K562 (cell line): ENCODE data around the gene ROBO1. TPM values are rescaled to one million over a fixed set of nuclear protein-coding genes. Genes with fewer than 3 reads are reported as not detected.

Experiments used
- ATAC-seq: fragments of 200-7000 bp; cut with Tn5 transposase; 3 replicates; pipeline ENCODE4 v1.9.1; 2020; ENCODE audit warnings: moderate library complexity
- BruUV-seq: library from RNA; stranded (reverse); fragments of 400-500 nt; replicated peaks from 2 replicates; lab custom pipeline; 2021; lab: Mats Ljungman, UMichigan
- CTCF ChIA-PET: fragments of 300-600 bp; formaldehyde crosslinking; extraction: SDS; loops from one replicate; lab custom pipeline; 2021; ENCODE audit warnings: low intra/inter-chr PET ratio; lab: Yijun Ruan, JAX
- POLR2A ChIA-PET: fragments of 300-600, 350-650 bp; sonication (Branson Sonifier 250); formaldehyde crosslinking; extraction: SDS; loops from one replicate; lab custom pipeline; 2021; ENCODE audit warnings: antibody characterized with exemption, inconsistent platforms; lab: Yijun Ruan, JAX
- DNase-seq, 4 experiments: peaks; one replicate each; pipeline versions ENCODE4 v3.0.0 to v3.0.0-alpha.2; 2011 to 2018; ENCODE audit warnings: low spot score in 3 of 4, mixed read lengths in 3 of 4; ENCODE audit errors: extremely low read depth in 1 of 4
- FAIRE-seq: peaks from 2 replicates; lab custom pipeline; 2011; peaks lifted over from hg19 to GRCh38; lab: Jason Lieb, UNC
- H2AFZ ChIP-seq: 2 replicates; pipeline ENCODE4 v1.6.0; 2011; ENCODE audit warnings: low read depth, low read length, control low read depth, inconsistent platforms
- H3K27ac ChIP-seq: fragments of 200-600 bp; 3 replicates; pipeline ENCODE4 v1.8.0; 2011; ENCODE audit warnings: low read depth, mild to moderate bottlenecking, control low read depth, inconsistent platforms, low read length, moderate library complexity, mixed read lengths; ENCODE audit errors: extremely low read depth
- H3K27me3 ChIP-seq, 2 experiments: fragments of 300-600 bp in 1 of 2; 2 replicates in 1 of 2; 3 replicates in 1 of 2; pipeline versions ENCODE4 v1.6.0 to v1.8.0; 2011; ENCODE audit warnings: inconsistent platforms in 2 of 2, low read length in 2 of 2, mild to moderate bottlenecking in 1 of 2, mixed read lengths in 1 of 2, moderate library complexity in 1 of 2; ENCODE audit not compliant: control insufficient read depth in 2 of 2, insufficient read depth in 2 of 2
- H3K36me3 ChIP-seq: fragments of 300-600 bp; 3 replicates; pipeline ENCODE4 v1.8.0; 2011; ENCODE audit warnings: mild to moderate bottlenecking, low read length, inconsistent platforms; ENCODE audit not compliant: control insufficient read depth, insufficient read depth
- H3K4me1 ChIP-seq, 2 experiments: fragments of 200-600 bp in 1 of 2; replicated peaks in 1 of 2; 2 replicates in 1 of 2; 3 replicates in 1 of 2; pipeline versions ENCODE4 v1.5.1 to v1.8.0; 2011; ENCODE audit warnings: inconsistent platforms in 2 of 2, low read length in 2 of 2, mild to moderate bottlenecking in 1 of 2, mixed read lengths in 1 of 2, moderate library complexity in 1 of 2; ENCODE audit not compliant: control insufficient read depth in 2 of 2, insufficient read depth in 2 of 2
- H3K4me2 ChIP-seq: 2 replicates; pipeline ENCODE4 v1.6.1; 2011; ENCODE audit warnings: low read length, control low read depth, inconsistent platforms, mixed read lengths; ENCODE audit not compliant: insufficient read depth
- H3K4me3 ChIP-seq: fragments of 200-600 bp; sonication (generic), shearing (Covaris generic); 2 replicates; pipeline ENCODE4 v1.5.1; 2016; ENCODE audit warnings: control low read depth, inconsistent platforms
- H3K79me2 ChIP-seq: fragments of 200-600 bp; 3 replicates; pipeline ENCODE4 v1.8.0; 2011; ENCODE audit warnings: low read length, inconsistent platforms; ENCODE audit not compliant: control insufficient read depth, insufficient read depth
- H3K9ac ChIP-seq, 2 experiments: 2 replicates each; pipeline versions ENCODE4 v1.6.0 to v1.6.1; 2011; ENCODE audit warnings: low read depth in 2 of 2, low read length in 2 of 2, control low read depth in 1 of 2, inconsistent platforms in 1 of 2, mild to moderate bottlenecking in 1 of 2, mixed read lengths in 1 of 2; ENCODE audit not compliant: insufficient read depth in 1 of 2
- H3K9me1 ChIP-seq: one replicate; pipeline ENCODE4 v1.6.0; 2011; ENCODE audit warnings: inconsistent platforms, mild to moderate bottlenecking, low read length, moderate library complexity; ENCODE audit not compliant: control insufficient read depth, insufficient read depth
- H3K9me3 ChIP-seq: replicated peaks from 2 replicates; pipeline ENCODE4 v1.5.1; 2011; ENCODE audit warnings: low read depth, low read length, inconsistent platforms; ENCODE audit not compliant: control insufficient read depth, insufficient read depth
- H4K20me1 ChIP-seq: replicated peaks from 2 replicates; pipeline ENCODE4 v1.6.1; 2011; ENCODE audit warnings: low read length, inconsistent platforms, mixed read lengths; ENCODE audit not compliant: control insufficient read depth, insufficient read depth
- BACH1 ChIP-seq: fragments of 200-800 bp; sonication (Bioruptor generic); IDR thresholded peaks from 2 replicates; pipeline ENCODE4 v1.6.1; 2016; ENCODE audit warnings: missing genetic modification characterization, missing compliant biosample characterization
- FOXA3 ChIP-seq, 2 experiments: fragments of 450-650 bp in 1 of 2; sonication (generic) in 1 of 2; formaldehyde crosslinking; IDR thresholded peaks in 1 of 2; conservative IDR thresholded peaks in 1 of 2; 2 replicates each; pipeline versions ENCODE4 v1.4.0 to v1.8.0; 2020 to 2022; ENCODE audit warnings: mild to moderate bottlenecking in 2 of 2, missing genetic modification reagents in 1 of 2
- HCFC1 ChIP-seq: IDR thresholded peaks from 2 replicates; pipeline ENCODE4 v1.6.1; 2012; ENCODE audit warnings: low read depth, low read length, improper control_type of control experiment
- KLF1 ChIP-seq: fragments of 450-650 bp; IDR thresholded peaks from 2 replicates; pipeline ENCODE4 v1.6.1; 2016; ENCODE audit warnings: missing genetic modification characterization, missing compliant biosample characterization
- MAFG ChIP-seq: fragments of 450-650 bp; conservative IDR thresholded peaks from 2 replicates; pipeline ENCODE4 v1.6.1; 2016; ENCODE audit warnings: missing genetic modification characterization, missing compliant biosample characterization
- MAFK ChIP-seq: IDR thresholded peaks from 2 replicates; pipeline ENCODE4 v1.6.1; 2011; ENCODE audit warnings: low read length, improper control_type of control experiment
- PURB ChIP-seq: sonication (generic); formaldehyde crosslinking; IDR thresholded peaks from 2 replicates; pipeline ENCODE4 v1.9.0; 2021; ENCODE audit warnings: low read depth, mild to moderate bottlenecking, missing genetic modification reagents
- ZNF778 ChIP-seq: fragments of 450-650 bp; formaldehyde crosslinking; IDR thresholded peaks from 2 replicates; pipeline ENCODE4 v1.4.0; 2020; ENCODE audit warnings: mild to moderate bottlenecking, moderate library complexity
- WGBS: fragments of 100-300 bp; shearing (Covaris generic); methylation state at CpG from one replicate; pipeline ENCODE4 v1.1.6; 2016; ENCODE audit warnings: low coverage, mixed read lengths; ENCODE audit not compliant: insufficient coverage; ENCODE audit errors: missing lambda C conversion rate; 5-methylcytosine and 5-hydroxymethylcytosine counted together
- in situ Hi-C: fragments of 300-500 bp; cut with MboI; formaldehyde crosslinking; loops from 4 replicates; pipeline ENCODE4 v1.15.0; 2018; ENCODE audit warnings: inconsistent platforms, mixed read lengths
- intact Hi-C: fragments of 100-400 bp; cut with micrococcal nuclease; formaldehyde crosslinking; loops from 2 replicates; pipeline ENCODE4 v1.14.2; 2022
- polyA plus RNA-seq, 8 experiments: library from polyadenylated mRNA; depleted of rRNA in 4 of 8; stranded (reverse) in 5 of 8; unstranded in 3 of 8; fragments of >200 nt; fragmentation: Nextera tagmentation in 2 of 8; fragmentation: Illumina TruSeq in 1 of 8; extraction: Ambion mirVana in 2 of 8; extraction: Trizol in 1 of 8; gene quantifications; 2 replicates each; pipeline versions ENCODE4 v1.2.1 to v1.2.3, GENCODE V29; 2011 to 2014; ENCODE audit warnings: inconsistent platforms in 1 of 8, missing spikeins in 1 of 8
- total RNA-seq, 7 experiments: library from RNA; depleted of rRNA in 6 of 7; stranded (reverse); fragments of >200 nt in 6 of 7; fragmentation: Illumina TruSeq in 2 of 7; extraction: Trizol in 2 of 7; gene quantifications; 2 replicates each; pipeline versions ENCODE4 v1.2.1 to v1.2.3, GENCODE V29; 2011 to 2021; ENCODE audit warnings: low replicate concordance in 1 of 7
- TF ChIP-seq, protein P1 (sequence below): IDR thresholded peaks from 2 replicates; pipeline ENCODE4 v1.6.1; 2014; ENCODE audit warnings: antibody characterized with exemption
- TF ChIP-seq, protein P2 (sequence below): fragments of 450-650 bp; formaldehyde crosslinking; IDR thresholded peaks from 2 replicates; pipeline ENCODE4 v1.4.0; 2020; ENCODE audit warnings: mild to moderate bottlenecking, moderate library complexity
- TF ChIP-seq, protein P3 (sequence below): sonication (generic); formaldehyde crosslinking; IDR thresholded peaks from 2 replicates; pipeline ENCODE4 v1.9.0; 2022; ENCODE audit warnings: mild to moderate bottlenecking, missing genetic modification reagents
- TF ChIP-seq, protein P4 (sequence below), 2 experiments: IDR thresholded peaks; 2 replicates each; pipeline ENCODE4 v1.6.1; 2011; ENCODE audit warnings: borderline replicate concordance in 1 of 2, control low read depth in 1 of 2, low read depth in 1 of 2, low read length in 1 of 2, mild to moderate bottlenecking in 1 of 2, mixed read lengths in 1 of 2, moderate library complexity in 1 of 2; ENCODE audit not compliant: insufficient read depth in 1 of 2, insufficient read length in 1 of 2, poor library complexity in 1 of 2, severe bottlenecking in 1 of 2; ENCODE audit errors: extremely low read depth in 1 of 2

ROBO1 gene
- total and polyA plus RNA-seq, 9 of the 15 experiments (the other 6 are each of a cell fraction or from before 2014, with no cell fraction given): 0.01 to 0.53 (median 0.17) TPM; not detected in 5

DNA sequence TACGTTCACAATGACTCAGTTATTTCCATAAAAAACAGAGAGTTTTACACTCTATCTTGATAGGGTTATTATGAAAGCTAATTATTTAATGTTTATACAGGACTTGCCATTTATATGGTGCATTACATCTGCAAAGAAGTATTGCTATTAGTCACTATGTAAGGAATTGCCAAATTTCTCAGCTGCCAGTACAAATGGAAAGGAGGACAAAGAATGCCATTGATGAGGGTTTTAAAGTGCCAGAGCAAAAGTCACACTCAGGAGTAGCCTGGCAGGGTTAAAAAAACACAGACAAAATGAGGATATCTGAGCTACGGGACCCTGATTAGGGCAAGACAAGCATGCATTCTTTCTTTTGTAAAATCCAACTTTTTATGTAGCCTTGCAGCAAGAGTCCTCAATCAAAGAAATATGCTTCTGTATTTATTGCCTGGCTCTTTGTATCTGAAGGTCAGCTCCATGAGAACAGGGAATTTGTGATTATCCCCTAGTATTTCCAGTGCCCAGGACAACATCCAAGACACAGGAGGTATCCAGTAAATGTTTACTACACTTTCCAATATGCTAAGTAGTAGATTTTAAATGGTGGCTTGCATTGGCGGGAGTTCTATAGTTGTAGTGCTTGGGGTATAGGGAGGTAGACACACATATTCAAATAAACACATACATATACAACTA lies 1013.6 kb downstream of the ROBO1 start:
- Histone ChIP-seq H3K9ac (no peak overlapping the region), H3K27ac (no peak overlapping the region), H3K4me3 (no peak overlapping the region), H3K4me2 (no peak overlapping the region), H3K4me1 (no peaks in the 10 kb centered on the region), H3K36me3 (no peaks in the 10 kb centered on the region), H3K79me2 (no peaks in the 10 kb centered on the region), H2AFZ (no peak overlapping the region), H3K27me3 (no peaks in the 10 kb centered on the region), H4K20me1 (no peaks in the 10 kb centered on the region), H3K9me3 (no peaks in the 10 kb centered on the region), H3K9me1 (no peaks in the 10 kb centered on the region)
- no TSS peak for BruUV-seq
- no peak for DNase-seq
- ATAC-seq: no peak
- 0% methylated on average over 3 of the region's 3 CpGs for WGBS
- TF ChIP-seq KLF1 (no peak), ZNF778 (CRISPR knock-in tag) (no peak), MAFK (no peak), BACH1 (no peak), HCFC1 (no peak), PURB (no peak), MAFG (tag) (no peak), FOXA3 (CRISPR knock-in tag; conservative IDR thresholded peaks at IDR 0.05 in 1 of 2, IDR thresholded peaks at IDR 0.05 in 1 of 2) (no peak)
- TF ChIP-seq, protein P1, sequence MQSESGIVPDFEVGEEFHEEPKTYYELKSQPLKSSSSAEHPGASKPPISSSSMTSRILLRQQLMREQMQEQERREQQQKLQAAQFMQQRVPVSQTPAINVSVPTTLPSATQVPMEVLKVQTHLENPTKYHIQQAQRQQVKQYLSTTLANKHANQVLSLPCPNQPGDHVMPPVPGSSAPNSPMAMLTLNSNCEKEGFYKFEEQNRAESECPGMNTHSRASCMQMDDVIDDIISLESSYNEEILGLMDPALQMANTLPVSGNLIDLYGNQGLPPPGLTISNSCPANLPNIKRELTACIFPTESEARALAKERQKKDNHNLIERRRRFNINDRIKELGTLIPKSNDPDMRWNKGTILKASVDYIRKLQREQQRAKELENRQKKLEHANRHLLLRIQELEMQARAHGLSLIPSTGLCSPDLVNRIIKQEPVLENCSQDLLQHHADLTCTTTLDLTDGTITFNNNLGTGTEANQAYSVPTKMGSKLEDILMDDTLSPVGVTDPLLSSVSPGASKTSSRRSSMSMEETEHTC: no peak
- TF ChIP-seq, protein P2, sequence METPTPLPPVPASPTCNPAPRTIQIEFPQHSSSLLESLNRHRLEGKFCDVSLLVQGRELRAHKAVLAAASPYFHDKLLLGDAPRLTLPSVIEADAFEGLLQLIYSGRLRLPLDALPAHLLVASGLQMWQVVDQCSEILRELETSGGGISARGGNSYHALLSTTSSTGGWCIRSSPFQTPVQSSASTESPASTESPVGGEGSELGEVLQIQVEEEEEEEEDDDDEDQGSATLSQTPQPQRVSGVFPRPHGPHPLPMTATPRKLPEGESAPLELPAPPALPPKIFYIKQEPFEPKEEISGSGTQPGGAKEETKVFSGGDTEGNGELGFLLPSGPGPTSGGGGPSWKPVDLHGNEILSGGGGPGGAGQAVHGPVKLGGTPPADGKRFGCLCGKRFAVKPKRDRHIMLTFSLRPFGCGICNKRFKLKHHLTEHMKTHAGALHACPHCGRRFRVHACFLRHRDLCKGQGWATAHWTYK (CRISPR knock-in tag): no peak
- TF ChIP-seq, protein P3, sequence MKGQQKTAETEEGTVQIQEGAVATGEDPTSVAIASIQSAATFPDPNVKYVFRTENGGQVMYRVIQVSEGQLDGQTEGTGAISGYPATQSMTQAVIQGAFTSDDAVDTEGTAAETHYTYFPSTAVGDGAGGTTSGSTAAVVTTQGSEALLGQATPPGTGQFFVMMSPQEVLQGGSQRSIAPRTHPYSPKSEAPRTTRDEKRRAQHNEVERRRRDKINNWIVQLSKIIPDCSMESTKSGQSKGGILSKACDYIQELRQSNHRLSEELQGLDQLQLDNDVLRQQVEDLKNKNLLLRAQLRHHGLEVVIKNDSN: no peak
- TF ChIP-seq, protein P4, sequence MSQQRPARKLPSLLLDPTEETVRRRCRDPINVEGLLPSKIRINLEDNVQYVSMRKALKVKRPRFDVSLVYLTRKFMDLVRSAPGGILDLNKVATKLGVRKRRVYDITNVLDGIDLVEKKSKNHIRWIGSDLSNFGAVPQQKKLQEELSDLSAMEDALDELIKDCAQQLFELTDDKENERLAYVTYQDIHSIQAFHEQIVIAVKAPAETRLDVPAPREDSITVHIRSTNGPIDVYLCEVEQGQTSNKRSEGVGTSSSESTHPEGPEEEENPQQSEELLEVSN (IDR thresholded peaks at IDR 0.05; ENCODE audit: borderline replicate concordance in 1 of 2, extremely low read depth in 1 of 2, insufficient read depth in 1 of 2, insufficient read length in 1 of 2, low read depth in 1 of 2, low read length in 1 of 2, poor library complexity in 1 of 2, severe bottlenecking in 1 of 2): no peak
- intact Hi-C loops (no loop called here), in situ Hi-C loops (no loop called here)
- FAIRE-seq: no peak
- CTCF ChIA-PET: no interaction called here
- POLR2A ChIA-PET: no interaction called here
